Measurements from ENCODE around the gene ARHGAP35. TPM values are rescaled to one million over a fixed set of nuclear protein-coding genes. Genes with fewer than 3 reads are reported as not detected.
"Not testable (repeated sequence)": the region's sequence is repeated elsewhere in the genome, so short reads cannot be mapped to it uniquely, and the experiment has no call there.

The ARHGAP35 gene
- total RNA-seq, 1 donor from 2014 or later = 64.4 TPM

- ATAC-seq (no peak), DNase-seq (ENCODE audit: missing footprints) (no peak)
- intact Hi-C loops (cut with DNase I) = loop anchor here (1.0 to 5.0 kb wide), 4 partner anchors 44 to 249 kb away; partner anchors contain the start of gene ZC3H4
Measured at GRCh38 chr19:46862974-46863632, 2.3 kb downstream of the ARHGAP35 start.

GRCh38 chr19:46863818-46864629 is 3.2 kb downstream of the ARHGAP35 start:
- DNase-seq (ENCODE audit: missing footprints) (no peak), ATAC-seq (no peak)
- intact Hi-C loops (cut with DNase I) = loop anchor here (5.0 kb wide), 3 partner anchors 43 to 248 kb away; partner anchors contain the start of gene ZC3H4

GRCh38 chr19:46866407-46867136 is 5.8 kb downstream of the ARHGAP35 start:
- no peak for DNase-seq (ENCODE audit: missing footprints)
- intact Hi-C loops (cut with DNase I) = no loop called here
- no peak for ATAC-seq

GRCh38 chr19:46867170-46867569 is 6.4 kb downstream of the ARHGAP35 start:
- no peak for ATAC-seq
- DNase-seq (ENCODE audit: missing footprints) = no peak
- intact Hi-C loops (cut with DNase I) = no loop called here

- no peak for DNase-seq (ENCODE audit: missing footprints)
- no peak for ATAC-seq
- intact Hi-C loops (cut with DNase I) = no loop called here
Measured at GRCh38 chr19:46868025-46868802, 7.4 kb downstream of the ARHGAP35 start.

- intact Hi-C loops (cut with DNase I); ATAC-seq; DNase-seq (ENCODE audit: missing footprints): not testable (repeated sequence)
Measured at GRCh38 chr19:46871173-46871572, 10.4 kb downstream of the ARHGAP35 start.

GRCh38 chr19:46872967-46873366 is 12.2 kb downstream of the ARHGAP35 start:
- ATAC-seq (no peak), DNase-seq (ENCODE audit: missing footprints) (no peak)
- intact Hi-C loops (cut with DNase I) = no loop called here

- intact Hi-C loops (cut with DNase I) = no loop called here
- ATAC-seq = no peak
Measured at GRCh38 chr19:46875234-46875633, 14.4 kb downstream of the ARHGAP35 start.

GRCh38 chr19:46875657-46876056 is 14.9 kb downstream of the ARHGAP35 start:
- ATAC-seq = no peak
- intact Hi-C loops (cut with DNase I) = no loop called here
- no peak for DNase-seq (ENCODE audit: missing footprints)

More at GRCh38 chr19:46875234-46875633, 14.4 kb downstream of the ARHGAP35 start:
- no peak for DNase-seq (ENCODE audit: missing footprints)

GRCh38 chr19:46878613-46879375 is 18.0 kb downstream of the ARHGAP35 start:
- DNase-seq (ENCODE audit: missing footprints) = no peak
- intact Hi-C loops (cut with DNase I) = no loop called here
- peak; percentile 60 for ATAC-seq

GRCh38 chr19:46880431-46880830 is 19.6 kb downstream of the ARHGAP35 start:
- no peak for DNase-seq (ENCODE audit: missing footprints)
- intact Hi-C loops (cut with DNase I) = no loop called here

GRCh38 chr19:46881092-46881491 is 20.3 kb downstream of the ARHGAP35 start:
- intact Hi-C loops (cut with DNase I) = no loop called here
- ATAC-seq (no peak), DNase-seq (ENCODE audit: missing footprints) (no peak)

More at GRCh38 chr19:46880431-46880830, 19.6 kb downstream of the ARHGAP35 start:
- no peak for ATAC-seq

- ATAC-seq (no peak), DNase-seq (ENCODE audit: missing footprints) (no peak)
- intact Hi-C loops (cut with DNase I) = no loop called here
Measured at GRCh38 chr19:46882034-46882433, 21.2 kb downstream of the ARHGAP35 start.

GRCh38 chr19:46882751-46883150 is 22.0 kb downstream of the ARHGAP35 start:
- intact Hi-C loops (cut with DNase I); ATAC-seq; DNase-seq (ENCODE audit: missing footprints): not testable (repeated sequence)

GRCh38 chr19:46885411-46885810 is 24.6 kb downstream of the ARHGAP35 start:
- intact Hi-C loops (cut with DNase I) = no loop called here

GRCh38 chr19:46886546-46887239 is 25.9 kb downstream of the ARHGAP35 start:
- intact Hi-C loops (cut with DNase I) = no loop called here
- DNase-seq (ENCODE audit: missing footprints) (no peak), ATAC-seq (no peak)

More at GRCh38 chr19:46885411-46885810, 24.6 kb downstream of the ARHGAP35 start:
- DNase-seq (ENCODE audit: missing footprints) (no peak), ATAC-seq (no peak)

- no peak for DNase-seq (ENCODE audit: missing footprints)
- intact Hi-C loops (cut with DNase I) = no loop called here
- no peak for ATAC-seq
Measured at GRCh38 chr19:46887240-46887782, 26.5 kb downstream of the ARHGAP35 start.

Data from Right ventricle myocardium inferior (tissue), 1 donor.